Stimulated activated CD8-positive, alpha-beta memory T cell treated with anti-CD3 and anti-CD28 coated beads, Interleukin-7, amount 100 ng/mL, for 1 hour (primary cell): Measurements from ENCODE around the gene ZNF366.
"Not testable (repeated sequence)": the region's sequence is repeated elsewhere in the genome, so short reads cannot be mapped to it uniquely, and the experiment has no call there.

Experiments used
- DNase-seq, 2 donors: peaks; one replicate each; pipeline ENCODE4 v3.0.0-alpha.2; 2020; ENCODE audit warnings: low read depth in 2 of 2

Gene ZNF366

DNA sequence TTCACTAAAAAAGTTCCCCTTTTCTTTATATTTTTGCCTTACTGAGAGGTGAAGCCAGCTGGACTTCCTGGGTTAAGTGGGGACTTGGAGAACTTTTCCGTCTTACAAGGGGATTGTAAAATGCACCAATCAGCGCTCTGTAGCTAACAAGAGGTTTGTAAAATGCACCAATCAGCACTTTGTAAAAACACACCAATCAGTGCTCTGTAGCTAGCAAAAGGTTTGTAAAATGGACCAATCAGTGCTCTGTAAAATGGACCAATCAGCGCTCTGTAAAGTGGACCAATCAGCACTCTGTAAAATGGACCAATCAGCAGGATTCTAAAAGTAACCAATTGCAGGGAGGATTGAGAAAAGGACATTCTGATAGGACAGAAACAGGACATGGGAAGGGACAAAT, 102.4 kb downstream of the ZNF366 start:
- not testable (repeated sequence) for DNase-seq

DNA sequence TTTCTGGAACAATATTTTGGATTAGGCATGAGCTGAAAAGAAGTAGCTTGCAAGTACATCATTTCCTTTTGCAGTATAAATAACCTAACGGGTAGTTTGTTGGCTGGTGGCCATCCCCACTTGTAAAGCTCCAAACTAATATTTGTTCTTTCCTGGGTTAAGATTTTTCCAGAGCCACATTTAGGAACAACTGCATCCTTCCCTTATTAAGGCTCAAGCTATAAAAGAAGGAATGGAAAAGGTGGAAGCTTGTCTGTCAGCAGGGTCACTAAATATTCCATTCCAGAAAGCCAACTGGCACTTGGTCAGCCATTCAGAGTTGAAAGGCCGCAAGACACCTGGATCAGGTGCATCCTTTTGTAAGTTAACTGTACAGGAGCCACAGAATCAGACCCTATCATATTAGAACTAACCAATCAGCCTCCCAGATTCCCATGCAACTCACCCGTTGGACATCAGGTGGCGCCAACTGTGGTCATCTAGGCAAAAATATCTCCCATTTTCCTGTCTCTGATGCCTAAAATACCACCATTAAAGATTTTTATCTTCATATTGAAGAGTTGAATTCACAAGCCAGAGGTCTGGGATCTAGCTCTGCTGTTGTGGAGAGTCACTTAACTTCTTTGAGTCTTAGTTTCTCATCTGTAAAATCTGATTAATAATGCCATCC, 104.1 kb downstream of the ZNF366 start:
- no peak for DNase-seq

DNA sequence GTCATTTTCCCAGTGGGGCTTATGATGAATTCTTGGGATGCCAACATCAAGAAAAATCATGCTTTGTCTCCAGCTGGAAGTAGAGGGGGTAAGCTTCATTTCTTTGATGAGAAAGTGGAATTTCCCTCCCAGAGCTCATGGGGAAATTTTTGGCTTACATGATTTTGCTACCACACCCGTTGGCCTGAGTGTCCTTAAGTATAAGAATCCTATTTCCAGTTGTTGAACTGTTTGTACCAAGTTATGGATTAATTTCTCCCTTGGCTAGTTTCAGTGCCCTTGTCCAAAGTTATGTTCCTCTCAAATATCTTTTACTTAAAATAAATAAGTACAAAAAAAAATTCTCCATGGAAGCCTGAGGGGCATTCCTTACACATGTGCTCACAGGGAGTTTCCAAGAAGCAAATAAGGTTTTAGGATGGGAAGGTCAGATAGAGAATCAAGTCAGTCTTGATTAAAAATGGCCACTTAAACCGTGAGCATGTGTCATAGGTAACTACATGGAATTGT, 104.8 kb downstream of the ZNF366 start:
- no peak for DNase-seq

DNA sequence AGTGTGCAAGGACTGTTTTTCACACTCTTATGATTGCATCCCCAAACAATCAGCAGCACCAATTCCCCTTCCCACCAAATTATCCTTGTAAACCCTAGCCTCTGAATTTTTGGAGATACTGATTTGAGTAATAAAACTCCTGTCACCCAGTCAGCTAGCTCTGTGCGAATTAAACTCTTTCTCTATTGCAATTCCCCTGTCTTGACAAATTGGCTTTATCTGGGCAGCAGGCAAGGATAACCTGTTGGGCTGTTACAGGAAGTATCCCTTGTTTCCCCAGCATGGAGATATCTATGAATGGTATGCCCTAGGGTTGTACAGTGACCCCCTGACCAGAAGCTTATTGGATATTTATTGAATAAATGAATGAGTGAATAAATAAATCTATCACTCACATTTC, 106.3 kb downstream of the ZNF366 start:
- DNase-seq: no peak

DNA sequence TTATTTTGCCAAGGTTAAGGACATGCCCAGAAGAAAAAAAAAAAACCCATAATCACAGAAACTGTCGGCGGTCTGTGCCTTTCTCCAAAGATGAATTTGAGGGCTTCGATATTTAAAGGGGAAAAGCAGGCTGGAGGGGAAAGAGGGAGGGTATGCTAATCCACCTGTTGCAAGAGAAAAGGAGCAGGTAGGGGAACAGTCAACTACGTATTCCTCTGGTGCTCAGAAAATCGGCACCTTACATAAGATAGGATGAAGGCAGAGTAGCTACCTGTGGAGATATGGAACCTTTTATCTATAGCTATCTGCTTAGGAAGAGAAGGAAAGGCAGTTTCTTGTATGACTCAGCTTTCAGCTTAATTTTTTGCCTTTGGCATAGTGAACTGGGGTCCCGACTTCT, 109.4 kb downstream of the ZNF366 start:
- no peak for DNase-seq

DNA sequence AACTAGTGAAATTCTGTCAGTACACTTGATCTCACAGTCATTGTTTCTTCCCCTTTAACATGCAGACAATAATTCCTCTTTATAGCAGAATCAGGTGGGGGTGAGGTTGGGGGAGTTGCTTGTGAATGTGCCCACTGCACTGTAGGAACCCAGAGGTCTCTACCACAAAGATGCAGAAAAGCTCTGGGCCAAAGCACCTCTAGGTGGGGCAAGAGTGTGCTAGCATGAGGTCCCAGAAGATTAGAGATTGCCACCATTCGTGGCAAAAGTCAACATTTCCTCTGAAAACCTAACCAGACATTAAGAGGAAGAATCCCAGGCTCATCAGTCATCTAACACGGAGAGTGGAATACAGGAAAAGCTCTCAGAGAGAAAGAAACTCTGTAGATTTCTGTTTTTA, 112.5 kb downstream of the ZNF366 start:
- DNase-seq: no peak

DNA sequence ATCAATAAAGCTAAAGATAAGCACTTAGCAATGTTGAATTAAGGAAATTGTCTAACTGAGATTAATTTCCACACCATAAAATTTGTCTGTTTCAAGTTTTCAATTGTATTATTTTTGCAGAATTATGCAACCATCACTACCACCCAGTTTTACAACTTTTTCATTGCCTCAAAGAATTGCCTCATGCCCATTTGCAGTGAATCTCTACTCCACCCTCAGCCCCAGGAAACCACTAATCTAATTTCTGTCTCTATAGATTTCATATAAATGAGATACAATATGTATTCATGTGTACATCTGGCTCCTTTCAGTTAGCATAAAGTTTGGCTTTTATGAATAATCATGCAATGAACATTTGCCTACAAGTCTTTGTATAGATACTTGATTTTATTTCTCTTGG, 114.2 kb downstream of the ZNF366 start:
- DNase-seq: no peak
